DOHH2 (cell line): ENCODE results near the gene FAHD2B.
"Not testable (repeated sequence)": the region's sequence is repeated elsewhere in the genome, so short reads cannot be mapped to it uniquely, and the experiment has no call there.

Experiments
- H3F3A ChIP-seq: fragments of 200-600 bp; sonication (generic), shearing (Covaris generic); 2 replicates; pipeline ENCODE4 v1.6.0; 2016; ENCODE audit warnings: antibody characterized with exemption, mild to moderate bottlenecking; ENCODE audit not compliant: control insufficient read depth, insufficient read depth
- H3K27ac ChIP-seq: fragments of 200-600 bp; sonication (generic); 2 replicates; pipeline ENCODE4 v1.5.1; 2014; ENCODE audit warnings: low read depth, mild to moderate bottlenecking, low read length, moderate library complexity
- H3K27me3 ChIP-seq: fragments of 200-600 bp; sonication (generic); 2 replicates; pipeline ENCODE4 v1.6.1; 2014; ENCODE audit warnings: mild to moderate bottlenecking, low read length, mixed read lengths; ENCODE audit not compliant: control insufficient read depth
- H3K36me3 ChIP-seq: fragments of 200-600 bp; sonication (generic); 2 replicates; pipeline ENCODE4 v1.6.1; 2014; ENCODE audit warnings: mild to moderate bottlenecking, low read length, moderate library complexity, mixed read lengths; ENCODE audit not compliant: control insufficient read depth
- H3K4me1 ChIP-seq: fragments of 200-600 bp; sonication (generic); 2 replicates; pipeline ENCODE4 v1.6.1; 2014; ENCODE audit warnings: mild to moderate bottlenecking, low read length, mixed read lengths; ENCODE audit not compliant: control insufficient read depth
- H3K4me2 ChIP-seq: fragments of 200-600 bp; sonication (generic); 2 replicates; pipeline ENCODE4 v1.6.0; 2014; ENCODE audit warnings: mild to moderate bottlenecking, low read length, moderate library complexity
- H3K4me3 ChIP-seq: fragments of 200-600 bp; sonication (generic); 2 replicates; pipeline ENCODE4 v1.5.1; 2014; ENCODE audit warnings: mild to moderate bottlenecking, low read length, mixed read lengths
- H3K79me2 ChIP-seq: fragments of 200-600 bp; sonication (generic); 2 replicates; pipeline ENCODE4 v1.6.1; 2014; ENCODE audit warnings: mild to moderate bottlenecking, low read length, mixed read lengths; ENCODE audit not compliant: control insufficient read depth
- H3K9me2 ChIP-seq: fragments of 200-600 bp; sonication (generic); replicated peaks from 2 replicates; pipeline ENCODE4 v1.6.1; 2014; ENCODE audit warnings: mild to moderate bottlenecking, low read length, mixed read lengths; ENCODE audit not compliant: control insufficient read depth
- H3K9me3 ChIP-seq: fragments of 200-600 bp; sonication (generic); 2 replicates; pipeline ENCODE4 v1.6.1; 2014; ENCODE audit warnings: antibody characterized with exemption, low read length, mixed read lengths; ENCODE audit not compliant: control insufficient read depth, insufficient read depth
- H4K20me1 ChIP-seq: fragments of 200-600 bp; sonication (generic); 2 replicates; pipeline ENCODE4 v1.6.0; 2014; ENCODE audit warnings: low read depth, mild to moderate bottlenecking, antibody characterized with exemption, low read length, moderate library complexity; ENCODE audit not compliant: control insufficient read depth, insufficient read depth
- EZH2phosphoT487 ChIP-seq: fragments of 200-600 bp; sonication (generic); IDR thresholded peaks from 2 replicates; pipeline ENCODE4 v1.6.1; 2017; ENCODE audit warnings: borderline replicate concordance, mild to moderate bottlenecking, antibody characterized with exemption, low read length, moderate library complexity, mixed read lengths
- TF ChIP-seq, protein P1 (sequence below): fragments of 200-600 bp; sonication (generic); IDR thresholded peaks from one replicate; pipeline ENCODE4 v1.5.1; 2014; ENCODE audit warnings: antibody characterized with exemption, mild to moderate bottlenecking, low read depth, low read length; ENCODE audit not compliant: poor library complexity, severe bottlenecking

FAHD2B gene

DNA sequence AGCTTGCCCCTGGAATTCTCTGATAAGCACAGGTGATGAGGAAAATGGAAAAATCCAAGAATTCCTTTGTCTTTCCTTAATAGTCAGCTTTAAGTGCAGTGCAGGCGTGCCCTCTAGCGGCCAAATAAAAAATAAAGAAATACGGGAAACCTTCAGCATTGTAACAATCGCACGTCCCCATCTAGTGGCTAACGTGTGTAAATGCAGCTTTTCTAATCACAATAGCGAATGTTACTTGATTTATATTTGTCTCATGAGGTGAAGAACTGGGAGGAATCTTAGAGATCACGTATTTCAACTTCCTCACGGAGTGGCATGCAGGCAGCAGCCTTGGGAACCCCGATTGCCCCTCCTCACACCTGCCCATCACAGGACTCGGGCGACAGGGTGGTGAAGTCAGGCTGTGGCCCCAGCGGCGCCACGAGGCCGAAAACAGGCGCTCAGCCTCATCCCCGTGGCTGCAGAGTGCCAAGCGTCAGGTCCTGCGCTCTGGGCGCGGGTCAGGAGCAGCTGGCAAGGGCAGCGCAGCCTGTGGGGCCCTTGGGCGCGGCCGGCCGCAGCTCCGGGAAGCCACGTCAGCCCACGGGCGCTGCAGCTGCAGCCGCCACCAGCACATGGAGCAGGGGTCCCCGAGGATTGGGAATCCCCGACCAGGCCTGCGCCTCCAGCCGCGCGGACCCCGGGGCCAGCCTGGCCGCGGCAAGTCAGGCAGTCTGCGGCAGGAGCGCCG, 17.8 kb upstream of the FAHD2B start:
- H3K27me3 ChIP-seq, H3K9me2 ChIP-seq, H3K79me2 ChIP-seq, H3F3A ChIP-seq, H4K20me1 ChIP-seq, H3K4me1 ChIP-seq, H3K9me3 ChIP-seq, H3K36me3 ChIP-seq: not testable (repeated sequence)
- TF ChIP-seq, protein P1, sequence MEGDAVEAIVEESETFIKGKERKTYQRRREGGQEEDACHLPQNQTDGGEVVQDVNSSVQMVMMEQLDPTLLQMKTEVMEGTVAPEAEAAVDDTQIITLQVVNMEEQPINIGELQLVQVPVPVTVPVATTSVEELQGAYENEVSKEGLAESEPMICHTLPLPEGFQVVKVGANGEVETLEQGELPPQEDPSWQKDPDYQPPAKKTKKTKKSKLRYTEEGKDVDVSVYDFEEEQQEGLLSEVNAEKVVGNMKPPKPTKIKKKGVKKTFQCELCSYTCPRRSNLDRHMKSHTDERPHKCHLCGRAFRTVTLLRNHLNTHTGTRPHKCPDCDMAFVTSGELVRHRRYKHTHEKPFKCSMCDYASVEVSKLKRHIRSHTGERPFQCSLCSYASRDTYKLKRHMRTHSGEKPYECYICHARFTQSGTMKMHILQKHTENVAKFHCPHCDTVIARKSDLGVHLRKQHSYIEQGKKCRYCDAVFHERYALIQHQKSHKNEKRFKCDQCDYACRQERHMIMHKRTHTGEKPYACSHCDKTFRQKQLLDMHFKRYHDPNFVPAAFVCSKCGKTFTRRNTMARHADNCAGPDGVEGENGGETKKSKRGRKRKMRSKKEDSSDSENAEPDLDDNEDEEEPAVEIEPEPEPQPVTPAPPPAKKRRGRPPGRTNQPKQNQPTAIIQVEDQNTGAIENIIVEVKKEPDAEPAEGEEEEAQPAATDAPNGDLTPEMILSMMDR: peak; percentile 64
- H3K27ac ChIP-seq: peak overlapping the region; percentile 71
- H3K4me2 ChIP-seq: peak overlapping the region; percentile 97
- peak overlapping the region; percentile 87 for H3K4me3 ChIP-seq

DNA sequence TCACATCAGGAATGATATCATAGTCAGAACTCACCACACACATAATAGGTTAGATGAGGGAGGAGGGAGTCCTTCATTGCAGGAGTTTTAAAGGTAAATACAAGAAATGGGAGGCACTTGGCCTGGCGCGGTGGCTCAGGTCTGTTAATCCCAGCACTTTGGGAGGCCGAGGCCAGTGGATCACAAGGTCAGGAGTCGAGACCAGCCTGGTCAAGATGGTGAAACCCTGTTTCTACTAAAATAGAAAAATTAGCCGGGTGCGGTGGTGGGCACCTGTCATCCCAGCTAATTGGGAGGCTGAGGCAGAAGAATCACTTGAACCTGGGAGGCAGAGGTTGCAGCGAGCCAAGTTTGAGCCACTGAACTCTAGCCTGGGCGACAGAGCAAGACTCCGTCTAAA, 16.6 kb upstream of the FAHD2B start:
- not testable (repeated sequence) for H3K4me1 ChIP-seq, H3K79me2 ChIP-seq, H4K20me1 ChIP-seq, H3K4me2 ChIP-seq, H3K4me3 ChIP-seq, H3K27ac ChIP-seq, H3F3A ChIP-seq, H3K36me3 ChIP-seq, H3K9me3 ChIP-seq, H3K9me2 ChIP-seq, H3K27me3 ChIP-seq

DNA sequence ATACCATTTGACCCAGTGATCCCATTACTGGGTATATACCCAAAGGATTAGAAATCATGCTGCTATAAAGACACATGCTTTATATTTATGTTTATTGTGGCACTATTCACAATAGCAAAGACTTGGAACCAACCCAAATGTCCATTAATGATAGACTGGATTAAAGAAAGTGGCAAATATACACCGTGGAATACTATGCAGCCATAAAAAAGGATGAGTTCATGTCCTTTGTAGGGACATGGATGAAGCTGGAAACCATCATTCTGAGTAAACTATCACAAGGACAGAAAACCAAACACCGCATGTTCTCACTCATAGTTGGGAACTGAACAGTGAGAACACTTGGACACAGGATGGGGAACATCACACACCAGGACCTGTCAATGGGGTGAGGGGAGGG, 12.2 kb upstream of the FAHD2B start:
- not testable (repeated sequence) for H3K36me3 ChIP-seq, H3K27ac ChIP-seq, H3K79me2 ChIP-seq, H3F3A ChIP-seq, H3K4me2 ChIP-seq, H3K4me1 ChIP-seq, H3K4me3 ChIP-seq, H4K20me1 ChIP-seq, H3K9me2 ChIP-seq, H3K27me3 ChIP-seq, H3K9me3 ChIP-seq

DNA sequence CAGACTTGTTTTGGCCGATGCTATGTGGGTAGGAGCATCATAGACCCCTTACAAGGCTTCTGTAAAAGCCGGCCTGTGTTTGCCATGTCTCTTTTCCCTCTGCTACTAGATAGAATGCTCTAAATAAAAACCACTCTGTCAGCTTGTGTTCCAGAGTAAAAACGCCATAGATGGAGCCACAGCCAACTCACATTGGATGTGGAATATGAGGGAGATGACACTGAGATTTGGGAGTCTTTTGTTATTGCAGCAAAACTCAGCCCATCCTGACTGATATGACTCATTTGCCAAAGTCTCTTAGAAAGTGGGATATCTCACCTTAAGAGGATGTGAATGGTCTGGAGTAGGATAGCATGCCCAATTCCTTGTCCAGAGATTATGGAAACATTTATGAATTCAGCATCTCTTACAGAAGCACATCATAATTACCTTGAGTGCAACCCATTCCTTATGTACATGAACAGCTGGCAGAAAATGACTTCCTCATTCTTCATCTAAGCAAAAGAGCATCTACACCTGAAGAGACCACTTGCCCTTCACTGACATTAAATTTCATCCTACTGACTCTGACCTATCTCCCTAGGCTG, 4.2 kb upstream of the FAHD2B start:
- not testable (repeated sequence) for H3K9me2 ChIP-seq, H3K79me2 ChIP-seq, H3K27me3 ChIP-seq, H3K9me3 ChIP-seq, H3K4me3 ChIP-seq, H3F3A ChIP-seq, H3K4me2 ChIP-seq, H3K36me3 ChIP-seq, H4K20me1 ChIP-seq, H3K4me1 ChIP-seq, H3K27ac ChIP-seq

DNA sequence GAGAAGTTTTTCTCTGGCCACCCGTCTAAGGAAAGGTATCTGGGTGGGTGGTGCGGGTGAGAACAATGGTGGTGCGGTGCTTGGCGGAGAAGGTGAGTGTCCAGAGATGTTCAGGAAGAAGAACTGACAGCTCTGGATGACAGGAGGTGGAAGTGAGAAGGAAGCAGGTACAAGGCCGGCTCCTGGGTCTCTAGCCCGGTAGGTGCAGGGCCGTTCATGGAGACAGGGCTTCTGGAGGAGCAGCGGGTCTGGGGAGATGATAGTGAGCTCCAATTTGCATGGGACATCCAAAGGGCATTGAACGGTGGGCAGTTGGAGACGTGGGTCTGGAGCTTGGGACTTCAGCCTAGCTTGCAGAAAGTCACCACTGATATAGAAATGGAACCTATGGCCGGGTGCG, 979 bp upstream of the FAHD2B start:
- peak overlapping the region; percentile 68 for H3K4me3 ChIP-seq
- peaks cover 7% of the 10 kb centered on the region for H3K4me1 ChIP-seq
- no peaks in the 10 kb centered on the region for H3K9me2 ChIP-seq
- no peaks in the 10 kb centered on the region for H3K36me3 ChIP-seq
- H3K9me3 ChIP-seq: no peaks in the 10 kb centered on the region
- H3K27me3 ChIP-seq: no peaks in the 10 kb centered on the region
- H4K20me1 ChIP-seq: no peaks in the 10 kb centered on the region
- no peak for TF ChIP-seq EZH2phosphoT487
- TF ChIP-seq, protein P1: no peak
- no peaks in the 10 kb centered on the region for H3K79me2 ChIP-seq
- no peaks in the 10 kb centered on the region for H3F3A ChIP-seq
- peak overlapping the region; percentile 65 for H3K4me2 ChIP-seq
- no peak overlapping the region for H3K27ac ChIP-seq

DNA sequence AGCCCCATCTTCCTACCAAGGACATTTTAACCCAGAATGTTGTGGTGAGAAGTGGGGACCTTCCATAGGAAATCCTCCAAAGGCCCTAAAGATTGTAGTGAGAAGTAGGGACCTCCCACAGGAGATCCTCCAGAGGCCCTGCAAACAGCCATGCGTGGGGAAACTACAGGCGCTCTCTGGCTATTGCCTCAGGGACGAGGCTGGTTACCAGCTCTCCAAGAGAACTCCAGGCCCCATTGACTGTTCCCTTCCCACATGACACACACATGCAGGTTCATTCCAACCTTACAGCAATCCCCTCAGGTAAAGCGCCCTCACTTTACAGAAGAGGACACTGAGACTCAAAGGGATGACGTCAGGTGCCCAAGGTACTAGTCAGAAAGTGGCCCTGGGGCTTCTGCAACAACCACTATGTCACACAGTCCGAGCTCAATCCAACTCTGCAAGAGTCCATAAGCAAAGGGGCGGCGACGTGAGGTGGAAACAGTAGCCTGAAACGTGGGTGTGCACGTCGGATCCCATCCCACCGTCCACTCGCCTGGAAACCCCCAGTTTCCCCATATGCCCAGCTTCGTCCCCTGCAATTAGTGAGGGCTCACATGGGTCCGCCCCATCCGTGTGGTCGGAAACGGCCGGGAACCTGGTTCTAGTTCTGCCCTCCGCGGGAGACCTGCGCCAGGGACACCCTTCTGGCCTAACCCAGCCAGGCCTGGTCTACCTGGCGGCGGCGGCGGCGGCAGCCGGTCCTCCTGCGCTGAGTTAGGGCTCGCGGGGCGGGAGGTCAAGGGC, 505 bp downstream of the FAHD2B start:
- not testable (repeated sequence) for H3F3A ChIP-seq, H3K27ac ChIP-seq, H3K9me2 ChIP-seq, H3K27me3 ChIP-seq, H3K4me1 ChIP-seq, H3K36me3 ChIP-seq, H3K9me3 ChIP-seq, H3K79me2 ChIP-seq, H4K20me1 ChIP-seq
- H3K4me2 ChIP-seq: peak overlapping the region; percentile 62
- peak overlapping the region; percentile 68 for H3K4me3 ChIP-seq
